ENCODE results near the gene MEF2A.

MEF2A gene

DNA sequence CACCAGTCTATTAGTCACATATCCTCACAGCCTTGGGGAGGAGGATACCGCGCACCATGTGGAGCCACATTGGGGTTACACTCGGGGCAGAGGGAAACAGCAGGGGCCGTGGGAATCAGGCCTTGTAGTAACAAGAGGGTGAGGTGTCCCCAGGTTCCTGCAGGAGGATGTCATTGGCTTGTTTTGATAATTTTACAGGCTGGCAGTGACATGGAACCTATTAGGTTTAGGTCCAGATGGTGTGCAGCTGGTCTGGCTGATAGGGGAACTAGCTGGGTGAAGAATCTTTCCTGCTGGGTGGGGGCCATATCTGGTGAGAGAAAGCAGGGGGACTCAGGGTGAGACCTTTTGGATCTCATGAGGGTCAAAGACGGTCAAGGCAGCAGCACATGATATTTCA lies 9.8 kb upstream of the MEF2A start:
- DNase-seq = no peak
- Histone ChIP-seq H3K27ac (peak overlapping the region; percentile 33 to 50), H3K4me3 (no peak overlapping the region), H3K4me1 (peaks cover 0 to 4% (median 0%) of the 10 kb centered on the region in 4 donors), H3K36me3 (no peaks in the 10 kb centered on the region), H3K9me3 (no peaks in the 10 kb centered on the region), H3K27me3 (no peaks in the 10 kb centered on the region)
- TF ChIP-seq, protein P1, sequence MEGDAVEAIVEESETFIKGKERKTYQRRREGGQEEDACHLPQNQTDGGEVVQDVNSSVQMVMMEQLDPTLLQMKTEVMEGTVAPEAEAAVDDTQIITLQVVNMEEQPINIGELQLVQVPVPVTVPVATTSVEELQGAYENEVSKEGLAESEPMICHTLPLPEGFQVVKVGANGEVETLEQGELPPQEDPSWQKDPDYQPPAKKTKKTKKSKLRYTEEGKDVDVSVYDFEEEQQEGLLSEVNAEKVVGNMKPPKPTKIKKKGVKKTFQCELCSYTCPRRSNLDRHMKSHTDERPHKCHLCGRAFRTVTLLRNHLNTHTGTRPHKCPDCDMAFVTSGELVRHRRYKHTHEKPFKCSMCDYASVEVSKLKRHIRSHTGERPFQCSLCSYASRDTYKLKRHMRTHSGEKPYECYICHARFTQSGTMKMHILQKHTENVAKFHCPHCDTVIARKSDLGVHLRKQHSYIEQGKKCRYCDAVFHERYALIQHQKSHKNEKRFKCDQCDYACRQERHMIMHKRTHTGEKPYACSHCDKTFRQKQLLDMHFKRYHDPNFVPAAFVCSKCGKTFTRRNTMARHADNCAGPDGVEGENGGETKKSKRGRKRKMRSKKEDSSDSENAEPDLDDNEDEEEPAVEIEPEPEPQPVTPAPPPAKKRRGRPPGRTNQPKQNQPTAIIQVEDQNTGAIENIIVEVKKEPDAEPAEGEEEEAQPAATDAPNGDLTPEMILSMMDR (IDR thresholded peaks at IDR 0.05) = no peak
- intact Hi-C loops (cut with DNase I; ENCODE audit: low total_unique reads) = no loop called here

- TF ChIP-seq, protein P1 (IDR thresholded peaks at IDR 0.05) = no peak
- H3K36me3 ChIP-seq = no peaks in the 10 kb centered on the region
- H3K9me3 ChIP-seq = no peaks in the 10 kb centered on the region
- intact Hi-C loops (cut with DNase I; ENCODE audit: low total_unique reads) = no loop called here
- H3K4me1 ChIP-seq = peaks cover 0 to 4% (median 0%) of the 10 kb centered on the region in 4 donors
- H3K27me3 ChIP-seq = no peaks in the 10 kb centered on the region
- H3K4me3 ChIP-seq = no peak overlapping the region
- H3K27ac ChIP-seq = no peak overlapping the region
- no peak for DNase-seq
Measured at GRCh38 chr15:99556578-99556977, 9.2 kb upstream of the MEF2A start.

DNA sequence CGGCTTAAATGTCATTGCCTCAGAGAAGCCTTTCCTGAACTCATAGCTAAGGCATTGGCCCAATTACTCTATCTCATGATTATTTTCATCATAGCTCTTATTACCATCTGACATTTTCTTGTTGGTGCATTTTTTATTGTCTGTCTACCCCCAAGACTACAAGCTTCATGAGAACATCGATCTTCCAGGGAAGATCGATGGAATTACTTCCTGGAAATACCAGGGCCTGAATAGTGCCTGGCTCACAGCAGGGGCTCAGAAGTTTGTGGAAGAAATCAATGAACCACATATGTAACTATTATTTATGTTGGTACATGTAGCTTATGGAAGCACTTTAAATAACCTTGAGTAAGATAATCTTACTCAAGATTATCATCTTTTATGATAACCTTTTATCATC lies 7.7 kb upstream of the MEF2A start:
- no peaks in the 10 kb centered on the region for H3K9me3 ChIP-seq
- no peak overlapping the region for H3K4me3 ChIP-seq
- no peak for DNase-seq
- intact Hi-C loops (cut with DNase I; ENCODE audit: low total_unique reads) = no loop called here
- H3K4me1 ChIP-seq = peaks cover 0 to 4% (median 0%) of the 10 kb centered on the region in 4 donors
- no peaks in the 10 kb centered on the region for H3K36me3 ChIP-seq
- TF ChIP-seq, protein P1 (IDR thresholded peaks at IDR 0.05) = no peak
- no peak overlapping the region for H3K27ac ChIP-seq
- H3K27me3 ChIP-seq = no peaks in the 10 kb centered on the region

GRCh38 chr15:99558571-99558970 lies 7.2 kb upstream of the MEF2A start:
- no peak overlapping the region for H3K27ac ChIP-seq
- H3K9me3 ChIP-seq = no peaks in the 10 kb centered on the region
- peaks cover 0 to 5% (median 0%) of the 10 kb centered on the region in 4 donors for H3K4me1 ChIP-seq
- H3K27me3 ChIP-seq = no peaks in the 10 kb centered on the region
- TF ChIP-seq, protein P1 (IDR thresholded peaks at IDR 0.05) = no peak
- DNase-seq = no peak
- no peak overlapping the region for H3K4me3 ChIP-seq
- H3K36me3 ChIP-seq = no peaks in the 10 kb centered on the region
- intact Hi-C loops (cut with DNase I; ENCODE audit: low total_unique reads) = no loop called here

GRCh38 chr15:99561476-99562230 lies 4.1 kb upstream of the MEF2A start:
- intact Hi-C loops (cut with DNase I; ENCODE audit: low total_unique reads) = loop anchor here (10.0 kb wide), 1 partner anchor 127 kb away; no protein-coding TSS in a partner anchor
- no peaks in the 10 kb centered on the region for H3K36me3 ChIP-seq
- no peak overlapping the region for H3K27ac ChIP-seq
- no peak for DNase-seq
- peaks cover 0 to 16% (median 12%) of the 10 kb centered on the region in 4 donors for H3K4me1 ChIP-seq
- no peaks in the 10 kb centered on the region for H3K9me3 ChIP-seq
- H3K4me3 ChIP-seq = no peak overlapping the region
- H3K27me3 ChIP-seq = no peaks in the 10 kb centered on the region
- TF ChIP-seq, protein P1 (IDR thresholded peaks at IDR 0.05) = no peak
